Kidney tubule cell (primary cell): Measurements from ENCODE around the gene PFKL.
"Not testable (repeated sequence)": the region's sequence is repeated elsewhere in the genome, so short reads cannot be mapped to it uniquely, and the experiment has no call there.

Experiments used
- DNase-seq: peaks from one replicate; pipeline ENCODE4 v3.0.0-alpha.2; 2018; ENCODE audit warnings: low spot score

Gene PFKL

DNA sequence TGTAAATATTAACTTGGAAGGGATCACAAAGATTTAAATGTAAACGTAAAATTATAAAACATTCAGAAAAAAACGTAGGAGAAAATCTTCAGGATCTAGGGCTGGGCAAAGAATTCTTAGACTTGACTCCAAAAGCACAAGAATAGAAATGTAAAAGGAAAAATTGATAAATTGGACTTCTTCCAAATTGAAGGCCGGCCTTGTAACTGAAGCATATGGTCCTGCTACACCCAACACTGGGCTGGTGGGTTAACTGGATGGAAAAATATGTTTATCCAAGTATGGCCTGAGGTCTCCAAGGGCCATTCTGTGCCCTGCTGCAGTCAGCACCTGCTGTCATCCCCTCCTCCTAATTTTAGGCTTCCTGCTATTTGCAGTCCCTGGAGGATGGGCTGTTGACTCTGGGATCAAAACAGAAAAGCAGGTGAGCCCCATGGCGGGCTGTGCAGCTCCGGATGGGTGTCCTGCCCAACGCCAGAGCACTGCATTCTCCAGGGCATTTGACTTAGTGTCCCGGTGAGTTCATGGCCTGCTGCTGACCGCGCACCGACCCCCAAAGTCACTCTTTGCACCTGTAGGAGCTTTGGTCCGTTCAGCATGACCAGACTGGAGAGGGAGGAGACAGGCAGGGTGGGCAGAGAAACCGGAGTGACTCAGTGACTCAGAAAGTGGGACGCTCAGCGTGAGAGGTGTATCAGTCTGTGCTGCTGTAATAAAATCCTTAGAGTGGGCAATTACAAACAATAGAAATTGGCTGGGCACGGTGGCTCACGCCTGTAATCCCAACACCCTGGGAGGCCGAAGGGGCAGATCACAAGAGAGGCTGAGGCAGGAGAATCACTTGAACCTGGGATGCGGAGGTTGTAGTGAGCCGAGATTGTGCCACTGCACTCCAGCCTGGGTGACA, 20.2 kb upstream of the PFKL start:
- DNase-seq: no peak

DNA sequence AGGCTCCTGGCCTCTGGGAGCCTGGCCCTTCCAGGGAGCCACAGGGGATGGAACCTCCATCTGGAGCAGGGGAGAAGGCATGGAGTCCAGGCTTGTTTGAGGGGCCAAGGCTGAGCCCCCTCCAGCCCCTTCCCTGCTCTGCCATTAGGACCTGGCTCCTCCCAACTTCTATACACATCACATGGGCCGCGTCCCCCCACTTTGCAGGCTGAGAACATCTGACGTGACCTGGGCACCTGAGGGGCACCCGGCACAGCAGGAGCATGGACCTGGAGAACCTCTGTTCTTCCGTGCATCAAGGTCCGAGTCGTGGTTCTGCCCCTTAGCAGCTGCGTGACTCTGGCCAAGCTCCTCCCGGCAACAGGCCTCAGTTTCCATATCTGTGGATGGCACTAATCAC, 18.1 kb upstream of the PFKL start:
- no peak for DNase-seq

DNA sequence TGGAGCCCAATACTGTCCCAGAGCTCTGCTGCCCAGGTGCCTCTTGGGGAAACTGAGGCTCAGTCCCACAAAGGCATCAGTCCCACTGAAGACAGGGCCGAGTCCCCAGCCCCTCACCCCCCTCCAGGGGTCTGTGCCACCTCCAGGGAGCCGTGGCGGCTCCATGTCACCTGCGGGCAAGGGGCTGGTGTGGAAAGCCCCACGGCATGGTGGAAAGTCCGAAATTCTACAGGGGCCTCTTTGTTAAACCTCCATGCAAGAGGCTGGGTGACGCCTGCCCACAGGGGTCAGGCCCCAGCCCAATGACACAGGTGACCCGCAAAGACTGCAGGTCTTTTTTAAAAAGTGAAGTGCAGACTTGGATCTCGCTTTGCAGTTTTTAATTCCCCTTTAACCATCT, 17.5 kb upstream of the PFKL start:
- no peak for DNase-seq

DNA sequence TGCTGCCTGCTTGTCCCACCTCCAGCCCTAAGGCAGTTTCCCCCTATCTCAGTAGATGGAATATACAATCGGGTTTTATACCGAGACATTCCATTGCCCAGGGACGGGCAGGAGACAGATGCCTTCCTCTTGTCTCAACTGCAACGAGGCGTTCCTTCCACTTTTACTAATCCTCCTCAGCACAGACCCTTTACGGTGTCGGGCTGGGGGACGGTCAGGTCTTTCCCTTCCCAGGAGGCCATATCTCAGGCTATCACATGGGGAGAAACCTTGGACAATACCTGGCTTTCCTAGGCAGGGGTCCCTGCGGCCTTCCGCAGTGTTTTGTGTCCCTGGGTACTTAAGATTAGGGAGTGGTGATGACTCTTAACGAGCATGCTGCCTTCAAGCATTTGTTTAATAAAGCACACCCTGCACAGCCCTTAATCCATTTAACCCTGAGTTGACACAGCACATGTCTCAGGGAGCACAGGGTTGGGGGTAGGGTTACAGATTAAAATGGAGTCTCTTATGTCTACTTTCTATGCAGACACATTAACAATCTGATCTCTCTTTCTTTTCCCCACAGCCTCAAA, 16.6 kb upstream of the PFKL start:
- DNase-seq: not testable (repeated sequence)

DNA sequence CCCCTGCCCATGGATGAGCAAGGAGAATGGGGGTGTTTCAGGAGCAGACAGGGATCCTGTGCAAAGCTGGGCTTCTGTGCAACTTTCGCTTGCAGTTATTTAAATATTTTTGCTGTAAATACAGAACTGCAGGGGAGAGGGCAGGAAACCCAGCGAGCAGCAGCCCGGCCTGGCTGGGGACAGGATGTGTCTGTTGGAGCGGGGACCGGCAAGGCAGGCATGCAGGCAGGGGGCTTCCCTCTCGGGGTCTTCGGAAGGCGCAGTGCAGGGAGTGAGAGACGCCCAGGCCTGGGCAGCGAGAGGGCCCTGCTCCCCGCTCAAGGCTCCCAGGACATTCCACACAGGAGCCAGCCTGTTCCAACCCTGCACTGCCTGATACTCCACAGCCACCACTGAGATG, 15.9 kb upstream of the PFKL start:
- DNase-seq: no peak

DNA sequence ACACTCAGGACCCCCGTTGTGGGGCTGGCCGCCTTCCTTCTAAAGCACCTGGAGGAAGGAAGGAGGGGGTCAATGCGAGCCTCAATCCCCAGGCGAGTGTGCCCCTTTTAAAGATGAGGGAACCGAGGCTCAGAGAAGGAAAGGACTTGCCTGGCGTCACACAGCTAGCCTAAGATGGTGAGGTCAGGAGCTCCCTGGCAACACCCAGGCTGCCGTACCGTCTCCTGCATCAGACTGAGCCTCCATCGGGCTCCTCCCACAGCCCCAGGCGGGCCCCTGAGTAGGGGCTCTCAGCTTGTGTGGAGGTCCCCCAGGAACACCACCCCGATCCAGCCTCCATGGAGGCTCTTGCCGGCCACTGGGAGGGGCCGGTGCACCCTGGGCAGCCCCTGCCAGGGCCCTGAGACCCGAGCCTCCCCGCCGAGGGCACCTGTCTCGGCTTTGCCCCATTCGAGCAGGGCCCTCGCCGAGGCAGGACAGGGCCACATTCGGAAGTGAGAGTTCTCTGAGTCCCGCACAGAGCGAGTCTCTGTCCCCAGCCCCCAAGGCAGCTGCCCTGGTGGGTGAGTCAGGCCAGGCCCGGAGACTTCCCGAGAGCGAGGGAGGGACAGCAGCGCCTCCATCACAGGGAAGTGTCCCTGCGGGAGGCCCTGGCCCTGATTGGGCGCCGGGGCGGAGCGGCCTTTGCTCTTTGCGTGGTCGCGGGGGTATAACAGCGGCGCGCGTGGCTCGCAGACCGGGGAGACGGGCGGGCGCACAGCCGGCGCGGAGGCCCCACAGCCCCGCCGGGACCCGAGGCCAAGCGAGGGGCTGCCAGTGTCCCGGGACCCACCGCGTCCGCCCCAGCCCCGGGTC, 14.5 kb upstream of the PFKL start, which contains the start of gene AIRE:
TSS of gene AIRE (plus strand) at position 739 of the 855 bp plus-strand sequence. CDS start 131 bp downstream, outside the sequence.
- peak; percentile 68 for DNase-seq

DNA sequence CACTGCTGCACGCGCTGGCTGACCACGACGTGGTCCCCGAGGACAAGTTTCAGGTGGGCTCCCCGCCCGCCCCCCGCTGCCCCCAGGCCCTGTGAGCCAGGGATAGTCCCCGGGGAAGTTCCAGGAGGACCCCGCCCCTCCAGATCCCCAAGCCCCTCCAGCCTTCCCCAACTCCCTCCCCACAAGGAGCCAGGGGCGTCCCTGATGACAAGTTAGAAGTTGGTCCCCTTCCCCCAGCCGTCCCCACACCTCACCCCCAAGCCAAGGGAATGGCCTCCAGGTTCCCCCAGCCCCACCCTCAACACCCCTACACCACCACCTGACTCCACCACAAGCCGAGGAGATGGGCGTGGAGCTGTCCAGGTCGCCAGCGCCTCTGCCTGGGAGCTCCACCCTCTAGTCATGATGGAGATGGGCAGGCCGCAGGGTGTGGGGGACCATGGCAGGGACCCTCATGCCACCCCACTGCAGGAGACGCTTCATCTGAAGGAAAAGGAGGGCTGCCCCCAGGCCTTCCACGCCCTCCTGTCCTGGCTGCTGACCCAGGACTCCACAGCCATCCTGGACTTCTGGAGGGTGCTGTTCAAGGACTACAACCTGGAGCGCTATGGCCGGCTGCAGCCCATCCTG, 13.7 kb upstream of the PFKL start:
- no peak for DNase-seq

DNA sequence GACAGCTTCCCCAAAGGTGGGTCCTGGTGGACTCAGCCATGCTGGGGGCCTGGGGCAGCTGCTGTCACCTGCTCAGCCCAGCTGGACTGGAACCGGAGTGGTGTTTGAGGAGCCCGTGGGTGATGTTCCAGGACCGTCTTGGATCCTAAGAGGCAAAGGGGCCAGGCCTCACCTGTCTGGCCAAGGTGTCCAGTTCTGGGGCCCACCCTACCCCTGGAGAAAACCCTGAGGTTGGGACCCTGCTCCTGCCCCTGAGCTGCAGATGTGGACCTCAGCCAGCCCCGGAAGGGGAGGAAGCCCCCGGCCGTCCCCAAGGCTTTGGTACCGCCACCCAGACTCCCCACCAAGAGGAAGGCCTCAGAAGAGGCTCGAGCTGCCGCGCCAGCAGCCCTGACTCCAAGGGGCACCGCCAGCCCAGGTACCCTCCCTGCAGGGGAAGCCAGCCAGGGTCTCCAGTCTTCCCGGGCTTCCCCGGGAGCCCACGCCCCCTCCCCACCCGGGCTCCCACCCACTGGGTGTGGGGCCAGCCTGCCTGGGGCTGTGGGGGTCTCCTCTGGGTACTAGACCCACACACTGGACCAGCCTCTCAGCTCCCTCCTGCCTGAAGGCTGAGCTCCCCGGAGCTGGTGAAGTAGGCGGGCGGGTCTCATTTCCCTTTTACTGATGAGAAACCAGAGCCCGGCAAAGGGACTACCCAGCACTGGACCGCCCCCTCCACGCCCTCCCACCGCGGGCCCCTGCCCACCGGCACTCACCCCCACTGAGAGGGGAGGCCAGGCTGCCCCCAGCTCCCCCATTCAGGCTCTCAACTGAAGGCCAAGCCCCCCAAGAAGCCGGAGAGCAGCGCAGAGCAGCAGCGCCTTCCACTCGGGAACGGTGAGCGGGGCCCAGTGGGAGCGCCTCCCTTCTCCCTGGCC, 12.9 kb upstream of the PFKL start:
- DNase-seq: no peak

DNA sequence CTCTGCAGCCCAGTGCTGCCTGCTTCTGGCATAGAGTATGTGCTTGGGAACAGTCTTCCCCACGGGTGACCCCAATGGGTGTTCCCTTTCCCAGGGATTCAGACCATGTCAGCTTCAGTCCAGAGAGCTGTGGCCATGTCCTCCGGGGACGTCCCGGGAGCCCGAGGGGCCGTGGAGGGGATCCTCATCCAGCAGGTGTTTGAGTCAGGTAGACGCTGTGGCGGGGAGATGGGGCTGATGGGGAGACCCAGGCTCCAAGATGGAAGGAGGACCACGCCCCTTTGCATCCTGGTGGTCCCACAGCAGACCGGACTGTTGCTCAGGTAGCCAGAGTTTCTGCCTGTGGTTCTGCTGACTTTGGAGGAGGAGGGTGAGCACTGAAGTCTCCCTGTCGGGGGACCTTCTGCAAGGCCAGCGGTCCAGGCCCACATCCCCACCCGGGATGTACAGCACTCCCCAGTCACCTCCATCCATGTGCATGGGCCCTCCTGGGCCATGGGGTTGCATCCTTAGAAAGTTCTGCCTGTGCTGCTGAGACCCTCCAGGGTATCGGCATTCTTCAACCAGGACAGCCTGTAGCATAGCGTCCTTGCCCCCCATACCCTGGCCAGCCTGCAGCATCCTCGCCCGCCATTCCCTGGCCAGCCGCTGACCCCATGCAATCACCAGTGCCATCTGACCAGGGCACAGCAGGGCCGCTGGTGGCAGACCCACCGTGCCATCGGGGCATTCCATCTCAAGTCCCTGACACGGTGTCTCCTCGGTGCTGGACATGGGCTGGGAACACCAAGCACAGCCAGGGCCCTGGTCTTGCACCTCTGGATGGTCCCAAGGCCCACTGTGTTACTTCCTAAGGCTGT, 11.4 kb upstream of the PFKL start:
- DNase-seq: no peak

DNA sequence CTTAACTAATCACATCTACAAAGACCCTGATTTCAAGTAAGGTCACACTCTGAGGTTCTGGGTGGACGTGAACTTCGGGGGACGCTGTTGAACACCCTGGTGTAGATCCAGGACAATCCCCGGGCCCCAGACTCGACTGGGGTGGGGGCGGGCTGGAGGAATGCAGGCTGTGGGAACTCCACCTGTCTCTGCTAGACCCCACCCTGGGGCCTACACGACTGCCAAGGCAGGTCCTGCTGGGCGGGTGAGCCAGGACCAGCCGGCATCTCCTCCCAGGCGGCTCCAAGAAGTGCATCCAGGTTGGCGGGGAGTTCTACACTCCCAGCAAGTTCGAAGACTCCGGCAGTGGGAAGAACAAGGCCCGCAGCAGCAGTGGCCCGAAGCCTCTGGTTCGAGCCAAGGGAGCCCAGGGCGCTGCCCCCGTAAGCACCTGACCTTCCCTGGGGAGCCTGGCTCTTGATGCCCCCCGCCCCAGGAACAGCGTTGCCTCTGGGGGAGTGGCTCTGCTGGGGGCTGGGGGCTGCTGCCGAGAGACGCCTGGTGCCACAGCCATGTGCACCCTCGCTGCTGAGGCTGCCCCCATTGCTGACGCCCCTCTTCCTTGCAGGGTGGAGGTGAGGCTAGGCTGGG, 10.4 kb upstream of the PFKL start:
- no peak for DNase-seq

DNA sequence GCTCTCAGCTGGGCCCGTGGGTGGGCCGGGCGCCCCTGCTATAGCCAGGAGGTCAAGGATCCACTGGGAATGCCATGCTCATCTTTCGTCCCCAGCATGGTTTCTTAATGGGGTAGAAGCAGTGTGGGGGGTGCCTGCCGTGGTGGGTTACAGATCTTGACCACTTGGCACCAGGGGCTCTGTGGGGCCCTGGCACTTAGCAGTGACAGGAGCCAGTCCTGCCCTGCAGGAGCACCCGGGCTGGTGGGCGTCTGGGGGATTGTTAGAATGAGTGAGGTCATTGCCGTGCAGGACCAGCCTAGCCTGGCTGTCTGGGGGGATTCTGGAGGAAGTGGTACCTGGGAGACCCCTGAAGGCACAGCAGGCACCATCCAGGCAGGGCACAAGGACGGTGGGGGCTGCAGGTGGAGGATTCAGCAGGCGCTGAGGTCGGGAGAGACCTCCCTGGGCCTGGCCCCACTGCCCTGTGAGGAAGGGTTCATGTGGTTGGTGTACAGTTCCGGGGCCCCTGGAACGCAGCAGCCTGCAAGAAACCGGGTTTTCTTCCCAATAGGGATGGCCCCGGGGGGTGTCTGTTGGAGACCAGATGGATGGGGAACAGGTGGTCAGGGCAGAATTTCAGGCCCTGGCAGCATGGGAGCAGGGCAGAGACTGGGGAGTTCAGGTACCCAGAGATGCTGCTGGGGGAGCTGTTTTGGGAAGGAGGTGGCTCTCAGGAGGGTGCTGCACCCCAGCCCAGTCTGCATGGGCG, 9.4 kb upstream of the PFKL start:
- DNase-seq: no peak

DNA sequence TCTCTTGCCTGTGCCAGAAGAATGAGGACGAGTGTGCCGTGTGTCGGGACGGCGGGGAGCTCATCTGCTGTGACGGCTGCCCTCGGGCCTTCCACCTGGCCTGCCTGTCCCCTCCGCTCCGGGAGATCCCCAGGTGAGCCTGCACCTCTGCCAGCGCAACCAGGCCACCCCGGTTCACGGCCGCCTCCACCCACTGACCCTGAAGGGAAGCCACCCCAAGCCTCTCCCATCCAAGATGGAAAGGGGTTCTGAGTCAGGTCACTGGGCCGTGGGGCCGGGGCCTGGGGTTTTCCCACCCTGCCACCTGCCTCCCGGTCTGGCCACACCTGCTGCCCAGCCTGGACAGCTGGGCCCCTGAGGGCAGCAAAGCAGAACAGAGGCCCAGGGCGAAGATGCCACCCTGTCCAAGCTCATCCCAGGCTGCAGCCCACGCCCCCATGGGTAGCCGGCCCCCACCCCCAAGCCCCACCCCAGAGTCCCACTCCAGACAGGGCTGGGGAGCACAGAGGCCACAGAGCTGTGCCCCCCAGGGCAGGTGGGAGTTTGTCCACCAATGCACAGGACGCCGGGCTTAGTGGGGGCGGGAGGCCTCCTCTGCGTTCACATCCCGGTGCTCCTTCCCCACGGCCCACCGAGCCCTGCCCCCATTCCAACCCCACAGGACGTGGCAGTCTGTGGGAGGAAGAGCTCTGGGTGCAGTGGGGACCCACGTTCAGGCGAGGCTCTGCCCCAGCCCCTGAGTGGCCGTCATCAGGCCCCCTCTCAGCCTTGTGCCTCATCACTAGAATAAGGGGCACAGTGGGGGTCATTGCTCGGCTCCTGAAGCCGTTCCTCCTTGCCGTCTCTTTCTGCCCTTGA, 8.5 kb upstream of the PFKL start:
- DNase-seq: no peak

DNA sequence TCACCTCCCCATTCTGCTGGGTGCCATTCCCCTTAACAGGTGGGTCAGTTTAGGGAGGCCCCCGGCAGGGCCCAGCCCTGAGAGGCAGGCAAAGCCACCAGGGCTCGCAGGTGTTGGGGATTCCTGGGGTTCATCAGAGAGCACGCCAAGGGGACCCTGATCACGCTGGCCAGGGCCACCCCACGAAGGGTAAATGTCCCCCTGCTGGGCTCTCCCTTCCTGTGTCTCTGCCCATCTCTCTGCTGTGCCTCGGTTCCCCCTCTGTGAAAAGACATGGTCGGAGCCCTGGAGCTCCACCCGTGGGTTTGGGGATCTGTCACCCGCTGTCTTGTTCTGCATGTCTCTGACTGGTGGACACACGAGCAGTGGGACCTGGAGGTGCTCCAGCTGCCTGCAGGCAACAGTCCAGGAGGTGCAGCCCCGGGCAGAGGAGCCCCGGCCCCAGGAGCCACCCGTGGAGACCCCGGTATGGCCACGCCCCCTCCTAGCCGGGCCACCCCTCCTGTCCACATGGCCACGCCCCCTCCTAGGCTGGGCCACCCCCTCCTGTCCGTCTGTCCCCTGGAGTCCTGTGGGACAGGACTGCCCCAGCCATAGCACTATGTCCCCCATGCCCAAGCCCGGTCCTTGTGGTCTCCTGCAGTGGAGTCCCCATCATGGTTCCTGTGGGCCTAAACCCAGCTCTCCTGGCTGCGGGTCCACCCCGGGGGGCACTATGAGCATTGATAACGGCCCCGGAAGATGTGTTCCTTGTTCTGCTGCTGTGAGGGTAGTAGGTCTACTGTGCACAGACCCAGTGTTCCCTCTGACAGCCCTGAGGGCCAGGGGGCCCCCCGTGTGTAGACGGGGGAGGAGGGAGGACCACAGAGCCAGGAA, 7.7 kb upstream of the PFKL start:
- no peak for DNase-seq

DNA sequence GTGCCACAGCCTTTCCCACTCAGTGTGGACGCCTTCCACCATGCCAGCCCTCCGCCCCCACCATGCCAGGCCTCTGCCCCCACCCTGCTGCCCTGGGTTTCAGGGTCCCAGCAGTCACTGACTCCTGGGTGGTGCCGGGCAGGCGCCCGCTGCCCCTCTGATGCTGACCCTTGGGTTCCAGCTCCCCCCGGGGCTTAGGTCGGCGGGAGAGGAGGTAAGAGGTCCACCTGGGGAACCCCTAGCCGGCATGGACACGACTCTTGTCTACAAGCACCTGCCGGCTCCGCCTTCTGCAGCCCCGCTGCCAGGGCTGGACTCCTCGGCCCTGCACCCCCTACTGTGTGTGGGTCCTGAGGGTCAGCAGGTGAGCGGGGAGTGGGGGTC, 7.0 kb upstream of the PFKL start:
- DNase-seq: no peak

DNA sequence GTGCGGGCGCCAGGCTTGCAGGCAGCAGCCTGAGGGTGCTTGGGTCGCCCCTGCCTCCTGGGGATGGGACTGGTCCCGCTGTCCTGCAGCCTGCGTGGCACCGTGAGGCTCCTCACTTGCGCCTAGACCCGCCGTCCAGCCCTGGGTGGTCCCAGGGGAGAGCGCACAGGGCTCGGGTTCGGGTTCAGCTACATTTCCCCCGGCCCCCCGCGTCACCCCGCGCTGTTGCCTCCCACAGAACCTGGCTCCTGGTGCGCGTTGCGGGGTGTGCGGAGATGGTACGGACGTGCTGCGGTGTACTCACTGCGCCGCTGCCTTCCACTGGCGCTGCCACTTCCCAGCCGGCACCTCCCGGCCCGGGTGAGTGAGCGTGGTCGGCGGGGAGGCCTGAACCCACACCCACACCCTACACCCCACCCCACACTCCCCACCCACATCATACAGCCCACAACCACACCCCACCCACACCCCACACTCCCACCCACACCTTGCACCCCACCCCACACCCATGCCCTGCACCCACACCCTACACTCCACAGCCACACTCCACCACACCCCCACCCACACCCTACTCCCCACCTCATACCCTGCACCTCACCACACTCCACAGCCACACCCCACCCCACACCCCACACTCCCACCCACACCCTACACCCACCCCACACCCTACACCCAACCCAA, 6.2 kb upstream of the PFKL start:
- DNase-seq: no peak

DNA sequence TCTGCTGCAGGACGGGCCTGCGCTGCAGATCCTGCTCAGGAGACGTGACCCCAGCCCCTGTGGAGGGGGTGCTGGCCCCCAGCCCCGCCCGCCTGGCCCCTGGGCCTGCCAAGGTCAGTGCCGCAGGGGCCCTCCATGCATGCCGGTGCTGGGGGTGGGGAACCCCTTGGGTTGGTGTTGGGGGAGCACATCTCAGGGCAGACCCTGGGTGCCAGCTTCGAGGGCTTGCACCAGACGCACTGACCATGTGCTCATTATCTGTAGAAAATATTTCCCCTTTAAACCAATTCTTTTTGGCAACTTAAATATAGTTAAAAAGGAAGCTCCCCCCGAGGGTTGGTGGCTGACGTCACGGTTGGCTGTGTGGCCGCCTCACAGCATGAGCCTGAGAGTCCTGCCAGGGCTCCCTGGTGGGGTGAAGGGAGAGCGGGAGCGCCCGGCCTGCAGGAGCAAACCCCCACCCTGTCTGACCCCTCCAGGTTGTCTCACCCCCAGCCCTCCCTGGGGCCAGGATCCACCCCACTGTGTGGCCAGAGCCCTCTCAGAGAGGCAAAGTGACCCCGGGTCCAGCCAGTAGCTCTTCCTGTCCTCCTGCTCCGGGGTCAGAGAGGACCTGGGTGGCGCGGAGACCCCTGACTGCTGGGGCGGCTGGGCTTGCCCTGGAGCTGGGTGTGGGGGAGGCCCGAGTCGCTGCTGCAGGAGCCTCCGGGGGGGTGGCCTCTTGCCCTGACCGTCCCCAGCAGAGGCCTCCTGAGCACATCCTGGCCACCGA, 5.3 kb upstream of the PFKL start:
- no peak for DNase-seq
